D721Med (cell line): Measurements from ENCODE around the gene TMCC2.

ENCODE experiments used
- DNase-seq: peaks from one replicate; pipeline ENCODE4 v3.0.0; 2011; ENCODE audit warnings: low spot score; ENCODE audit not compliant: insufficient read length
- FAIRE-seq: peaks from 2 replicates; lab custom pipeline; 2011; peaks lifted over from hg19 to GRCh38; lab: Jason Lieb, UNC
- CTCF ChIP-seq: IDR thresholded peaks from 2 replicates; pipeline ENCODE4 v1.5.1; 2012; ENCODE audit warnings: mild to moderate bottlenecking, control low read depth; ENCODE audit not compliant: insufficient read depth; ENCODE audit errors: missing control alignments

Gene TMCC2

GRCh38 chr1:205259998-205260397 is 32.3 kb downstream of the TMCC2 start:
- TF ChIP-seq CTCF = no peak
- FAIRE-seq = no peak
- DNase-seq = no peak

GRCh38 chr1:205260948-205261732 is 33.4 kb downstream of the TMCC2 start:
- DNase-seq (no peak), FAIRE-seq (no peak)
- no peak for TF ChIP-seq CTCF

- FAIRE-seq = no peak
- no peak for TF ChIP-seq CTCF
- no peak for DNase-seq
These were observed 34.4 kb downstream of the TMCC2 start for GRCh38 chr1:205261946-205262691.

- FAIRE-seq = no peak
- no peak for DNase-seq
- TF ChIP-seq CTCF = no peak
These were observed 35.0 kb downstream of the TMCC2 start for GRCh38 chr1:205262731-205263171.

GRCh38 chr1:205263580-205264190 is 35.9 kb downstream of the TMCC2 start:
- no peak for TF ChIP-seq CTCF
- DNase-seq = no peak
- FAIRE-seq = no peak

- no peak for DNase-seq
- FAIRE-seq = no peak
- no peak for TF ChIP-seq CTCF
These were observed 39.0 kb downstream of the TMCC2 start for GRCh38 chr1:205266611-205267305.
